Mesendoderm (in vitro differentiated cells): ENCODE data around the gene TMEM229B.

ENCODE experiments used
- DNase-seq: peaks from one replicate; pipeline ENCODE4 v3.0.0; 2013
- H2AK5ac ChIP-seq: 2 replicates; pipeline ENCODE4 v1.6.1; 2013; ENCODE audit warnings: low read length, inconsistent platforms
- H2BK120ac ChIP-seq: 2 replicates; pipeline ENCODE4 v1.6.1; 2013; ENCODE audit warnings: low read depth, mild to moderate bottlenecking, low read length, moderate library complexity, mixed read lengths
- H2BK15ac ChIP-seq: replicated peaks from 2 replicates; pipeline ENCODE4 v1.6.1; 2013; ENCODE audit warnings: low read depth, mild to moderate bottlenecking, moderate library complexity
- H2BK5ac ChIP-seq: 2 replicates; pipeline ENCODE4 v1.6.1; 2013; ENCODE audit warnings: low read length, inconsistent platforms
- H3K18ac ChIP-seq: 2 replicates; pipeline ENCODE4 v1.6.1; 2013; ENCODE audit warnings: mild to moderate bottlenecking, low read length, mixed read lengths
- H3K23ac ChIP-seq: one replicate; pipeline ENCODE4 v1.6.1; 2013; ENCODE audit warnings: low read length
- H3K27ac ChIP-seq: 2 replicates; pipeline ENCODE4 v1.5.1; 2013; ENCODE audit warnings: low read depth, mild to moderate bottlenecking, inconsistent platforms, low read length, moderate library complexity
- H3K27me3 ChIP-seq: 2 replicates; pipeline ENCODE4 v1.6.1; 2013; ENCODE audit warnings: low read length, control low read depth, mild to moderate bottlenecking, inconsistent platforms; ENCODE audit not compliant: insufficient read depth, poor library complexity
- H3K36me3 ChIP-seq: 2 replicates; pipeline ENCODE4 v1.6.1; 2013; ENCODE audit warnings: low read length, inconsistent platforms; ENCODE audit not compliant: control insufficient read depth, insufficient read depth
- H3K4ac ChIP-seq: one replicate; pipeline ENCODE4 v1.6.1; 2013; ENCODE audit warnings: low read depth, mild to moderate bottlenecking, low read length, moderate library complexity
- H3K4me1 ChIP-seq: 2 replicates; pipeline ENCODE4 v1.6.1; 2013; ENCODE audit warnings: low read depth, low read length, inconsistent platforms; ENCODE audit not compliant: control insufficient read depth
- H3K4me2 ChIP-seq: 2 replicates; pipeline ENCODE4 v1.6.1; 2013; ENCODE audit warnings: low read length
- H3K4me3 ChIP-seq: 2 replicates; pipeline ENCODE4 v1.5.1; 2013; ENCODE audit warnings: mild to moderate bottlenecking, low read length
- H3K56ac ChIP-seq: one replicate; pipeline ENCODE4 v1.6.1; 2013; ENCODE audit warnings: low read length
- H3K79me1 ChIP-seq: 2 replicates; pipeline ENCODE4 v1.6.1; 2013; ENCODE audit warnings: low read length, inconsistent platforms
- H3K79me2 ChIP-seq: 2 replicates; pipeline ENCODE4 v1.6.1; 2013; ENCODE audit warnings: mild to moderate bottlenecking, low read length; ENCODE audit not compliant: control insufficient read depth, insufficient read depth
- H3K9ac ChIP-seq: 2 replicates; pipeline ENCODE4 v1.6.1; 2013; ENCODE audit warnings: low read length, inconsistent platforms
- H4K5ac ChIP-seq: one replicate; pipeline ENCODE4 v1.6.1; 2013; ENCODE audit warnings: low read length
- H4K8ac ChIP-seq: one replicate; pipeline ENCODE4 v1.6.1; 2013; ENCODE audit warnings: low read depth, mild to moderate bottlenecking, control low read depth, low read length, moderate library complexity
- WGBS: extraction: QIAGEN DNeasy Blood & Tissue Kit; methylation state at CpG from one replicate; pipeline ENCODE4 v1.1.7; 2013; ENCODE audit warnings: low lambda C conversion rate, missing lambda C conversion rate; ENCODE audit not compliant: insufficient coverage; ENCODE audit errors: extremely low coverage; 5-methylcytosine and 5-hydroxymethylcytosine counted together

Gene TMEM229B

DNA sequence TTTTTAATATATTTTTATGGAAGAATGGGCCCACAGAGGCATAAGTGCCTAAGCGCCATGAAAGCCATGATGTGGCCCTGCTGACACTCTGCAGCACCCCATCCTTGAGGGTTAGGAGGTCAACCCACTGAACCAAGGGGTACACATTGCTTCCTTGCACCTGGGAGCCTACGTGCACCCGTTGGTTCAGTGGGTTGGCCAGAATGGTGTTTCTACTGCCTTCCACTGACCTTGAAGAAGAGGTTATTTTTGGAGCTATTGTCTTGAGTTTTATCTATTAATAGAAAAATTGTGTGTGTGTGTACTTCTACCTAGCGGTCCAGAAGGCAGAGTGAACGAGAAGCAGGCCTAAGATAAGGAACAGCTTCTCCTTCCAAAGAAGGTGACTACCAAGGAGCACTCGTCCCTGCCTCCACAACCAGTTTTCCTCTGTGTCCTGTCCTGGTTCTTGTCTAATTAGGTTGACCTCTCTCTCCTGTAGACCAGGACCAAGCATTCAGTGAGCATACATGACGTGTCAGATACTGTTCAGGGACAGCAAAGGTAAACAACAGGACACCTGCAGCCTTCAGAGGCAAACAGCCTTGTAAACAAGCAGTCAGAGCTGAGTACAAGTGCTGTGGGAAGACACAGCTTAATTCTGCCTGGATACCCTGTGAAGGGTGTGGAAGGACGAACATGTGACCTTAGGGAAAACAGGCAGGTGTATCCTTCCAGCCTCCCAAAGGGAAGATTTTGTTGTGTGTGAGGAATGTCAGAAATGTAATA is 46.2 kb downstream of the TMEM229B start:
- Histone ChIP-seq H3K27ac (no peak overlapping the region), H3K4me3 (no peak overlapping the region), H2BK5ac (peak overlapping the region; percentile 8), H3K23ac (no peak overlapping the region), H2BK120ac (no peak overlapping the region), H3K79me2 (no peaks in the 10 kb centered on the region), H3K4ac (no peak overlapping the region), H3K18ac (no peak overlapping the region), H3K27me3 (no peaks in the 10 kb centered on the region), H3K79me1 (no peaks in the 10 kb centered on the region), H3K56ac (peak overlapping the region; percentile 8), H3K9ac (no peak overlapping the region), H3K36me3 (no peaks in the 10 kb centered on the region), H2AK5ac (peak overlapping the region; percentile 3), H2BK15ac (no peak overlapping the region), H4K8ac (no peak overlapping the region), H3K4me1 (peaks cover 10% of the 10 kb centered on the region), H3K4me2 (no peak overlapping the region), H4K5ac (no peak overlapping the region)
- DNase-seq: no peak
- WGBS: no CpG with 5 or more reads among the region's 8 CpGs

DNA sequence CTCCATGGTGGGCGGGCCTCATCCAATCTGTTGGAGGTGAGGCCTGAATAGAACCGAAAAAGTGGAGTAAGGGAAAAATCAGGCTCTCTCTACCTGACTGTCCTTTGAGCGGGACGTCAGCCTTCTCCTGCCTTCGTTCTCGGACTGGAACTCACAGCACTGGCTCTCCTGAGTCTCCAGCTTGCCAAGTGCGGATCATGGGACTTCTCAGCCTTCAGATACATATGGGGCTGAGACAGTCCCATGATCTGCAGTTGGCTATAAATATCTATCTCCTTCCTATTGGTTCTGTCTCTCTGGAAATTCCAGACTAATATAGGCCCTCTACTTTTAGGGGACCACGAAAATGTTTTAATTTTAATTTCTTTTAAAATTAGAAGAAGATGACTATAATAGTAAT is 46.8 kb downstream of the TMEM229B start:
- Histone ChIP-seq H3K4me3 (no peak overlapping the region), H3K27me3 (no peaks in the 10 kb centered on the region), H3K27ac (no peak overlapping the region), H3K4me2 (no peak overlapping the region), H3K79me2 (no peaks in the 10 kb centered on the region), H4K5ac (no peak overlapping the region), H3K4ac (no peak overlapping the region), H2BK5ac (no peak overlapping the region), H3K79me1 (no peaks in the 10 kb centered on the region), H4K8ac (no peak overlapping the region), H3K23ac (no peak overlapping the region), H2BK15ac (no peak overlapping the region), H2AK5ac (no peak overlapping the region), H3K4me1 (peaks cover 10% of the 10 kb centered on the region), H3K18ac (no peak overlapping the region), H3K36me3 (no peaks in the 10 kb centered on the region), H3K9ac (no peak overlapping the region), H2BK120ac (no peak overlapping the region), H3K56ac (no peak overlapping the region)
- WGBS: no CpG with 5 or more reads among the region's 8 CpGs
- DNase-seq: no peak

DNA sequence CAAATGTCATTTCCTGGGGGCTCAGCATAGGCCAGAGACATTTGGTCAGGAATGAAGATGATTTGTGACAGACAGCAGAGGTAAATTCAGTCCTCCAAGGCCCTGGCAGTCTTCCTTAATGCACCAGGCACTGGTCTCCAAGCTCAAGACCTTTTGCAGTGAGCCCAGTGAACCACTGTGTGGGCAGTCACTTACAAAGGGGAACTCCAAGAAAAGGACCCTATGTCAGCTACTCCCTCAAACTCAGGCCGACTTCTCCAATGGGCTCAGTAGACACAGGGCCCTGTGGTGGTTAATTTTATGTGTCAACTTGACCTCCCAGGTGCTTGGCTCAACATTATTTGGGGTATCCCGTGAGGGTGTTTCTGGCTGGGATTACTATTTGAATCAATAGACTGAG is 47.3 kb downstream of the TMEM229B start:
- H3K56ac ChIP-seq: no peak overlapping the region
- H2BK15ac ChIP-seq: no peak overlapping the region
- no peak overlapping the region for H2BK5ac ChIP-seq
- H3K18ac ChIP-seq: no peak overlapping the region
- H3K79me1 ChIP-seq: no peaks in the 10 kb centered on the region
- H2BK120ac ChIP-seq: no peak overlapping the region
- no peak overlapping the region for H2AK5ac ChIP-seq
- peaks cover 8% of the 10 kb centered on the region for H3K4me1 ChIP-seq
- DNase-seq: no peak
- H4K5ac ChIP-seq: no peak overlapping the region
- no peak overlapping the region for H3K27ac ChIP-seq
- H3K27me3 ChIP-seq: no peaks in the 10 kb centered on the region
- H3K79me2 ChIP-seq: no peaks in the 10 kb centered on the region
- H3K9ac ChIP-seq: no peak overlapping the region
- no peak overlapping the region for H3K4ac ChIP-seq
- H3K36me3 ChIP-seq: no peaks in the 10 kb centered on the region
- no peak overlapping the region for H3K4me2 ChIP-seq
- WGBS: no CpG with 5 or more reads among the region's 2 CpGs
- no peak overlapping the region for H4K8ac ChIP-seq
- no peak overlapping the region for H3K23ac ChIP-seq
- H3K4me3 ChIP-seq: no peak overlapping the region

DNA sequence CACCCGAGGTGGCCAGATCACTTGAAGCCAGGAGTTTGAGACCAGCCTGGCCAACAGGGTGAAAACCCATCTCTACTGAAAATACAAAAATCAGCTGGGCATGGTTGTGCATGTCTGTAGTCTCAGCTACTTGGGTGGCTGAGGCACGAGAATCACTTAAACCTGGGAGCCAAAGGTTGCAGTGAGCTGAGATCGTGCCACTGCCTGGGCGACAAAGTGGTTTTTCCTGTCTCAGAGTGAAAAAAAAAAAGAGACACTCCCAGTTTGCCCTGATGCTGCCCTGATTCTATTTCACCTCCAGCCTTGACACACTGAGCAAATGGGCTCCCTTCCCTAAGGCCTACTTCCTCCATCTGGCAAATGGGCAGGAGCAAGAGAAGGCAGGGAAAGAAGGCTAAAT is 48.0 kb downstream of the TMEM229B start:
- no peak overlapping the region for H3K23ac ChIP-seq
- H4K8ac ChIP-seq: no peak overlapping the region
- H3K4me1 ChIP-seq: peaks cover 8% of the 10 kb centered on the region
- no peaks in the 10 kb centered on the region for H3K79me1 ChIP-seq
- H2BK15ac ChIP-seq: no peak overlapping the region
- no peaks in the 10 kb centered on the region for H3K79me2 ChIP-seq
- no peak overlapping the region for H2BK120ac ChIP-seq
- no peak for DNase-seq
- no peak overlapping the region for H3K9ac ChIP-seq
- no peak overlapping the region for H3K4me2 ChIP-seq
- H2AK5ac ChIP-seq: no peak overlapping the region
- no peak overlapping the region for H3K56ac ChIP-seq
- H2BK5ac ChIP-seq: no peak overlapping the region
- no peaks in the 10 kb centered on the region for H3K36me3 ChIP-seq
- H4K5ac ChIP-seq: no peak overlapping the region
- H3K4ac ChIP-seq: no peak overlapping the region
- H3K4me3 ChIP-seq: no peak overlapping the region
- H3K27ac ChIP-seq: no peak overlapping the region
- H3K27me3 ChIP-seq: no peaks in the 10 kb centered on the region
- no peak overlapping the region for H3K18ac ChIP-seq
- WGBS: no CpG with 5 or more reads among the region's 4 CpGs

DNA sequence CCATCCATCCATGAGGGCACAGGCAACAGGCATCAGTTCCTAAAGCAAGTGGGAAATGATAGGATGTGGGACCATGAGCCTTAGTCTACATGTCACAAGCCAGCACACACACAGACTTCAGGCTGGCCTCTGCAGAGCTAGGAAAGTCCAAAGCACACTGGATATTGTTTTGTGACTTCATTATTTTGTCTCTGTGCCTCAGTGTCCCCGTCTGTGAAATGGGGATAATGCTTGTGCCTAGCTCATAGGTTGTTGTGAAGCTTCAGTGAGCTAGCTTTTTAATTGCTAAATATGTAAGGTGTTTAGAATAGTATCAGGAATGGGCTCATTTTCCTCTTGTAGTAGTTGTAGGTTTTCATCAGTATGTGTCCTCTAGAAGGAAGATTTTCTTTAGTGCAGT is 49.6 kb downstream of the TMEM229B start:
- Histone ChIP-seq H2BK5ac (no peak overlapping the region), H3K36me3 (no peaks in the 10 kb centered on the region), H3K79me1 (no peaks in the 10 kb centered on the region), H3K4ac (no peak overlapping the region), H3K4me1 (peaks cover 2% of the 10 kb centered on the region), H3K56ac (no peak overlapping the region), H3K27me3 (no peaks in the 10 kb centered on the region), H4K5ac (no peak overlapping the region), H3K9ac (no peak overlapping the region), H4K8ac (no peak overlapping the region), H3K23ac (no peak overlapping the region), H3K18ac (no peak overlapping the region), H3K4me3 (no peak overlapping the region), H2AK5ac (no peak overlapping the region), H2BK15ac (no peak overlapping the region), H2BK120ac (no peak overlapping the region), H3K4me2 (no peak overlapping the region), H3K79me2 (no peaks in the 10 kb centered on the region), H3K27ac (no peak overlapping the region)
- no CpG with 5 or more reads among the region's 1 CpG for WGBS
- DNase-seq: no peak
